BE2C (cell line): ENCODE results near the gene PRKCZ.

Source experiments
- DNase-seq: peaks from one replicate; pipeline ENCODE4 v3.0.0-alpha.2; 2020
- H3K27me3 ChIP-seq: fragments of 250-450 bp; sonication (Bioruptor Pico); 2 replicates; pipeline ENCODE4 v1.5.1; 2020; ENCODE audit warnings: mild to moderate bottlenecking
- H3K36me3 ChIP-seq: fragments of 250-450 bp; sonication (Bioruptor Pico); 2 replicates; pipeline ENCODE4 v1.5.1; 2020; ENCODE audit warnings: mild to moderate bottlenecking
- H3K4me1 ChIP-seq: fragments of 250-450 bp; sonication (Bioruptor Pico); 2 replicates; pipeline ENCODE4 v1.5.1; 2020
- H3K4me3 ChIP-seq: 2 replicates; pipeline ENCODE4 v1.5.1; 2011; ENCODE audit warnings: low read depth, low read length
- H3K9me3 ChIP-seq: fragments of 250-450 bp; sonication (Bioruptor Pico); 2 replicates; pipeline ENCODE4 v1.5.1; 2020
- CTCF ChIP-seq: IDR thresholded peaks from 2 replicates; pipeline ENCODE4 v1.5.1; 2012; ENCODE audit warnings: mild to moderate bottlenecking, low read depth, low read length

The PRKCZ gene

GRCh38 chr1:2210084-2210653 lies 160.0 kb downstream of the PRKCZ start:
- H3K9me3 ChIP-seq, result no peaks in the 10 kb centered on the region
- peaks cover 12% of the 10 kb centered on the region for H3K4me1 ChIP-seq
- no peak for DNase-seq
- TF ChIP-seq CTCF, result no peak
- H3K36me3 ChIP-seq, result no peaks in the 10 kb centered on the region
- no peaks in the 10 kb centered on the region for H3K27me3 ChIP-seq
- H3K4me3 ChIP-seq, result no peak overlapping the region

GRCh38 chr1:2210786-2211185 lies 160.6 kb downstream of the PRKCZ start:
- Histone ChIP-seq H3K4me3 (no peak overlapping the region), H3K36me3 (no peaks in the 10 kb centered on the region), H3K27me3 (no peaks in the 10 kb centered on the region), H3K4me1 (peaks cover 12% of the 10 kb centered on the region), H3K9me3 (no peaks in the 10 kb centered on the region)
- no peak for TF ChIP-seq CTCF
- no peak for DNase-seq

GRCh38 chr1:2212274-2212531 lies 162.0 kb downstream of the PRKCZ start:
- Histone ChIP-seq H3K4me1 (peaks cover 12% of the 10 kb centered on the region), H3K36me3 (no peaks in the 10 kb centered on the region), H3K27me3 (no peaks in the 10 kb centered on the region)

GRCh38 chr1:2212532-2213491 lies 162.6 kb downstream of the PRKCZ start:
- H3K4me3 ChIP-seq, result peak overlapping the region; percentile 52
- no peaks in the 10 kb centered on the region for H3K36me3 ChIP-seq
- peak; percentile 38 for TF ChIP-seq CTCF
- H3K9me3 ChIP-seq, result no peaks in the 10 kb centered on the region
- no peaks in the 10 kb centered on the region for H3K27me3 ChIP-seq
- H3K4me1 ChIP-seq, result peaks cover 12% of the 10 kb centered on the region
- peak; percentile 83 for DNase-seq

More at GRCh38 chr1:2212274-2212531, 162.0 kb downstream of the PRKCZ start:
- no peak for TF ChIP-seq CTCF
- Histone ChIP-seq H3K9me3 (no peaks in the 10 kb centered on the region), H3K4me3 (no peak overlapping the region; the same call in 1 of the 2 replicates)
- DNase-seq, result no peak

- no peaks in the 10 kb centered on the region for H3K27me3 ChIP-seq
- no peak for DNase-seq
Observed at GRCh38 chr1:2213576-2214505, 163.6 kb downstream of the PRKCZ start.

More at GRCh38 chr1:2213576-2214505, 163.6 kb downstream of the PRKCZ start:
- H3K4me1 ChIP-seq, result peaks cover 12% of the 10 kb centered on the region
- H3K36me3 ChIP-seq, result no peaks in the 10 kb centered on the region
- no peak overlapping the region for H3K4me3 ChIP-seq
- no peak for TF ChIP-seq CTCF
- no peaks in the 10 kb centered on the region for H3K9me3 ChIP-seq
